T-helper 2 cell treated with Interferon-gamma antibody and Interleukin-4, amounts not matched to agents 5 μg/mL and 100 μg/mL, for 36 hours (primary cell): ENCODE measurements around the gene CLEC1A.

Source experiments
- DNase-seq: peaks from one replicate; pipeline ENCODE4 v3.0.0; 2021; ENCODE audit warnings: low spot score
- H3K27ac Mint-ChIP-seq: one replicate; pipeline ENCODE4 v1.8.0; 2021; ENCODE audit warnings: mild to moderate bottlenecking, mixed read lengths
- H3K27me3 Mint-ChIP-seq: one replicate; pipeline ENCODE4 v1.8.0; 2021; ENCODE audit warnings: low read depth, mixed read lengths
- H3K36me3 Mint-ChIP-seq: one replicate; pipeline ENCODE4 v1.8.0; 2021; ENCODE audit warnings: low read depth, mixed read lengths
- H3K4me1 Mint-ChIP-seq: one replicate; pipeline ENCODE4 v1.8.0; 2021; ENCODE audit warnings: low read depth, mixed read lengths
- H3K4me3 Mint-ChIP-seq: one replicate; pipeline ENCODE4 v1.8.0; 2022; ENCODE audit warnings: mild to moderate bottlenecking, moderate library complexity, mixed read lengths
- H3K9me3 Mint-ChIP-seq: one replicate; pipeline ENCODE4 v1.8.0; 2021; ENCODE audit warnings: mixed read lengths

The CLEC1A gene

DNA sequence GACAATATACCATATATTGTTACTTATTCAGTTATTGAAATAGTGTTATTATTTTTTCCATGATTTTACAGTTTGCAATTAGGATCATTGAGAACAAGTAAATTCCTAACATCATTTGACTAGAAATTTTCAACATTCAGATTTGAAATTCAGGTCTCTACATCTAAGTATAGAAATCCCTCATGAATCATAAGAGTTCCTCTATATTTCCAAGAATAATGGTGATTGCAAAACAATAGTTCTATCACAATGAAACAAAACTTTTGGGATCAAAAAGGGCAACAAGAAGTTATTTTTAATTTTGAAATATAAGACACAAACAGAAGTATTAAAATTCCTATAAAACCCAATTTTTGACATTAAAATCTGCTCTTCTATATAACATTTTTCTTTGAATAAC lies 10.8 kb downstream of the CLEC1A start:
- H3K27me3 Mint-ChIP-seq: peaks cover 21% of the 10 kb centered on the region
- H3K4me3 Mint-ChIP-seq: no peak overlapping the region
- no peak overlapping the region for H3K27ac Mint-ChIP-seq
- peaks cover under 1% of the 10 kb centered on the region for H3K9me3 Mint-ChIP-seq
- H3K4me1 Mint-ChIP-seq: peaks cover 3% of the 10 kb centered on the region
- no peaks in the 10 kb centered on the region for H3K36me3 Mint-ChIP-seq
- no peak for DNase-seq

DNA sequence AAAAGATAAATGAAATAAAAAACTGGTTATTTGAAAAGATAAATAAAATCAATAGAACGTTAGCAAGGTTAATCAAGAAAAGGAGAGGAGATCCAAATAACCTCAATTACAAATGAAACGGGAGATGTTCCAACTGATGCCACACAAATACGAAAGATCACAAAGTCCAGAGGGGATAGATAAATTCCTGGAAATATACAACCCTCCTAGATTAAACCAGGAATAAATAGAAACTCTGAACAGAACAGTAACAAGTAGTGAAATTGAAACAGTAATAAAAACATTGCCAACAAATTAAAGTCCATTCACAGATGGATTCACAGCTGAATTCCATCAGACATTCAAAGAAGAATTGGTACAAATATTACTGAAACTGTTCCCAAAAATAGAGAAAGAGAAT lies 12.4 kb downstream of the CLEC1A start:
- H3K4me1 Mint-ChIP-seq: peaks cover 3% of the 10 kb centered on the region
- peaks cover 21% of the 10 kb centered on the region for H3K27me3 Mint-ChIP-seq
- H3K27ac Mint-ChIP-seq: no peak overlapping the region
- DNase-seq: no peak
- peaks cover 3% of the 10 kb centered on the region for H3K9me3 Mint-ChIP-seq
- no peaks in the 10 kb centered on the region for H3K36me3 Mint-ChIP-seq
- H3K4me3 Mint-ChIP-seq: no peak overlapping the region

DNA sequence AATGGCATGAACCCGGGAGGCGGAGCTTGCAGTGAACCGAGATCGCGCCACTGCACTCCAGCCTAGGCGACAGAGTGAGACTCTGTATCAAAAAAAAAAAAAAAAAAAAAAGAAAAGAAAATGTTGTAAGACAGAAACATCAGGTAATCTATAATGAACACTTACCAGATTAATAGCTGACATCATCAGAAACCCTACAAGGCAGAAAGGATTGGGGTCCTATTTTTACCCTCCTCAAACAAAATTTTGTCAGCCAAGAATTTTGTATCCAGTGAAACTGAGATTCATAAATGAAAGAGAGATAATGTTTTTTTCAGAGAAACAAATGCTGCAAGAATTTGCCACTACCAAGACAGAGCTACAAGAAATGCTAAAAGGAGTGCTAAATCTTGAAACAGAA lies 14.1 kb downstream of the CLEC1A start:
- DNase-seq: no peak
- Mint-ChIP-seq H3K9me3 (peaks cover 3% of the 10 kb centered on the region), H3K36me3 (no peaks in the 10 kb centered on the region), H3K4me3 (no peak overlapping the region), H3K27ac (no peak overlapping the region), H3K27me3 (peaks cover 12% of the 10 kb centered on the region), H3K4me1 (no peaks in the 10 kb centered on the region)

DNA sequence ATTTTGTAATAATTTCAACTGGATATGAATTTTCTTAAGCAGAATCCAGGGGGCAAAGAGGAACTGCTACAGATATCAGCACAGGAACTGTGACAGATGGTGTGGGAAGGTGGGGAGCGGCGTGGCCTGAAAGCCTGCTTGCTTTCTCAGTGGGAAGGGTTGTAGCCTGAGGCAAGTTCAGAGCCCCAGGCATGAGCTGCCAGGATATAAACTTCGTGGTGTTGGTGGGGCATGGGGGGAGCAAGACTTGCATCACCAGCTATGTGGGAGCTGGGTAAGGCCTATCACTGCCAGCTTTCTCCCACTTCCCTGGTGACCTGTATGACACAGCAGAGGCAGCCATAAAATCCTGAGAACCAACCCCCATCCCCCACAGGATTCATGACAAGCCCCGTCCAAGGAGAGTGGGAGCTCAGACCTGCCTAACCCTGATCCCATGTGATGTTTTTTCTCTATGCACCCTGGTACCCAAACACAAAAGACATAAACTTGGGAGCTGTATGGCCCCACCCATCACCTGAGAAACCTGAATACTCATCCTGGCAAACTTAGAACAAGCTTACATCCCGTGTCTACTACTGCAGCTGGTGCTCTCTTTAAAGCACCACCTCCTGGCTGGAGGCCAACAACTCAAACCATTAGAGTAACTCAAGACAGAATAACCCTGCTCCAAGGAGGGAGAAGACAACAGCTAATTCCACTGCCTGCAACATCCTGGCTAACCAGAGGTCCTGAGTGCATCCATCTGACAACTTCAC lies 16.5 kb downstream of the CLEC1A start:
- Mint-ChIP-seq H3K4me3 (no peak overlapping the region), H3K27me3 (peaks cover 18% of the 10 kb centered on the region), H3K4me1 (no peaks in the 10 kb centered on the region), H3K27ac (no peak overlapping the region), H3K9me3 (peaks cover 3% of the 10 kb centered on the region), H3K36me3 (no peaks in the 10 kb centered on the region)
- DNase-seq: no peak

DNA sequence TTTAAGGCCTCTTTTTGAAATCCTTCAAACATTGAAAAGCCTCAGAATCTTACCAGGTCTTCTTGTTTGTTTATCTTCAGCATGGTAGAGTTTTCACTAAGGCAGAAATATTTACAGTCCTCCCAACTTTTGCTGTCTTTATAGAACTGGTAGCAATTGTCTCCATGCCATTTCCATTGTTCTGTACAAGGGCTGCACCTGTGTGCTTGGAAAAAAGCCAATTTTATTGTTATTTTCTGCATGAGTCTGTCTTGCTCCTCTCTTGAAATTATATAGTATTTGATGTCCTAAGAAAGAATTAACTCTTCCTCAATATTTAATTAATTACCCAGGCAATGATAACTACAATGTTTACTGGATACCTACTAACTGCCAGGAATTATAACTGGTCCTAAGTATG lies 23.3 kb downstream of the CLEC1A start:
- no peak overlapping the region for H3K27ac Mint-ChIP-seq
- H3K4me1 Mint-ChIP-seq: no peaks in the 10 kb centered on the region
- H3K4me3 Mint-ChIP-seq: no peak overlapping the region
- peaks cover 28% of the 10 kb centered on the region for H3K27me3 Mint-ChIP-seq
- no peak for DNase-seq
- H3K9me3 Mint-ChIP-seq: no peaks in the 10 kb centered on the region
- no peaks in the 10 kb centered on the region for H3K36me3 Mint-ChIP-seq

DNA sequence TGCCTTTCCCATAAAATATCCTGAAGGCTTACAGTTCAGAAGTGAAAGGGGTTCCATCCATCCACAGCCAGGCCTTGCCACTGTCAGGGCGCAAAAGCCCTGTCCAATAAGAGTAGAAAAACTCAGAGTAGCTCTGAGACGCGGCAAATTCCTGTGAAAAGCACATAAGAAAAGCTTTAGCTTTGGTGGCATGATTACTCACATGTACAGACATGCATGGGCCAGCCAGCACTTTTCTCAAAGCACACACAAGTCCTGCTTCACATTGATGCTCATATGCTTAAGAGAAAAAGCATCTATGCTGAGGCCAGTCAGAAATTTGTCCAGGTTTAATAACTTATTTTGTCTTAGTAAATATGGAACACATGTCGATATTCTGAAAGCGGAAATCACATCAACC lies 25.5 kb downstream of the CLEC1A start:
- Mint-ChIP-seq H3K36me3 (no peaks in the 10 kb centered on the region), H3K27me3 (peaks cover 36% of the 10 kb centered on the region), H3K4me3 (no peak overlapping the region), H3K27ac (no peak overlapping the region), H3K9me3 (no peaks in the 10 kb centered on the region), H3K4me1 (no peaks in the 10 kb centered on the region)
- DNase-seq: no peak

DNA sequence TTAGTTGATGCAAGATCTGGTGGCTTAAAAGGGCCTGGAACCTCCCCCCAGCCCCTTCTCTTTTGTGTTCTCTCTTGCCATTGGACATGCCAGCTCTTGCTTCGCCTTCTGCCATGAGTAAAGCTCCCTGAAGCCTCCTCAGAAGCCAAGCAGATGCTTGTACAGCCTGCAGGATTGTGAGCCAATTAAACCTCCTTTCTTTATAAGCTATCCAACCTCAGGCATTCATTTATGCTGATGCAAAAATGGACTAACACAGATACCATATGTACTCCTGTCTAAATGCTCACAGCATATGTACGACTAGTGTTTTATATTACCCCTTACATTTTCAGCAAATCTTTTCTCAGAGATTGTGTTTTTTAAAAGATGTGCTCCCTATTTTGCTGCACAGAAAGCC lies 26.7 kb downstream of the CLEC1A start:
- H3K4me1 Mint-ChIP-seq: peaks cover 3% of the 10 kb centered on the region
- no peaks in the 10 kb centered on the region for H3K36me3 Mint-ChIP-seq
- peaks cover 38% of the 10 kb centered on the region for H3K27me3 Mint-ChIP-seq
- DNase-seq: no peak
- H3K27ac Mint-ChIP-seq: no peak overlapping the region
- no peaks in the 10 kb centered on the region for H3K9me3 Mint-ChIP-seq
- no peak overlapping the region for H3K4me3 Mint-ChIP-seq

DNA sequence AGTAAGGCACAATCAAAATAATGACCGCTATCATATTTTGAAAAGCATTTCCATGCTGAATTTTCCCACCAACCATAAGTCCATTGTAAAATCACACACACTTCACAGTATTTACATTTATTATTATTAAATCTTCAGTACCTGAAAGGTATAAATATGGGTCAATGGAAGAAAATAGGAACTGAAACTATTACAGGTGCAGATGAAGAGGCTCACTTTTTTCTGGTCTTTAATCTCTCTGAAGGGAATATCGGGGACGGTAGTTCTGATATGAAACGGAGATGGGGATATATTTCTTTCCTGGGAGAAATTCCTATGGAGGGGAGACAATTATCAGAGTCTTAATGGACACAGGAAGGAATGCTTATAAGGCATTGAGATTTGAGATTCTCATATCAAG lies 28.4 kb downstream of the CLEC1A start:
- Mint-ChIP-seq H3K36me3 (no peaks in the 10 kb centered on the region), H3K9me3 (no peaks in the 10 kb centered on the region), H3K4me3 (no peak overlapping the region), H3K27ac (no peak overlapping the region), H3K4me1 (peaks cover 4% of the 10 kb centered on the region), H3K27me3 (peaks cover 44% of the 10 kb centered on the region)
- DNase-seq: no peak

DNA sequence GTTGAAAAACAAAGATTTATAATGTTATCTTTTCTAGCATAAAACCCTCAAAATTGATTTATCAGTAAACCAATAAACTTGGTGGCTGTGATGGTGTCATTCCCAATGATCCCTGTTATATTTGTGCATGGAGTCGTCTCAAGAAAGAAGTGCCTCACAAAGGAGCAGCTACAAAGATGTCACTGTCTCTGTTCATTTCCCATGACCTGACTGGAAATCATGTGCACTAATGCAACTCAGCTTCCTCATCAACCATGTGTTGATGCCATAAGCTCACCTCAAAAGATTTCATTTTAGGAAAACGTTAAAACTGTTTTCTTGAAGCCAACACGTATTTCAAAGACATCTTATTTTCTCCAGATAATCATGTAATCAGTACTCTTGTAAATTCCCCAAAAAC lies 28.8 kb downstream of the CLEC1A start:
- no peak overlapping the region for H3K27ac Mint-ChIP-seq
- H3K4me3 Mint-ChIP-seq: no peak overlapping the region
- H3K27me3 Mint-ChIP-seq: peaks cover 42% of the 10 kb centered on the region
- no peak for DNase-seq
- H3K36me3 Mint-ChIP-seq: no peaks in the 10 kb centered on the region
- peaks cover 8% of the 10 kb centered on the region for H3K4me1 Mint-ChIP-seq
- no peaks in the 10 kb centered on the region for H3K9me3 Mint-ChIP-seq

DNA sequence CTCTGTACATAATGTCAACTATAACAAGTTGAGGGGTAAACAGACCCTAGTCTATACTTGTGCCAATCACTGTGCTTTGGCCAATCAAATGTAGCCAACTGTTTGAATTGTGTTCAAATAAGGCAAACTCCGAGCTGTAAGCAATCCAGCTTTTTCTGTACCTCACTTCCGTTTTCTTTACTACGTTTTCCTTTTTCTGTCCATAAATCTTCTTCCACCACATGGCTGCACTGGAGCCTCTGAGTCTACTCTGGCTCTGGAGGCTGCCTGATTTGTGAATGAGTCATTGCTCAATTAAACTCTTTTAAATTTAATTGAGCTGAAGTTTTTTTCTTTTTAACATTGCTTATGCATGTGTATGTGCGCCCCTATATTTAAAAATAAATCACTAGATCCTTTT lies 29.7 kb downstream of the CLEC1A start:
- no peak overlapping the region for H3K27ac Mint-ChIP-seq
- DNase-seq: no peak

DNA sequence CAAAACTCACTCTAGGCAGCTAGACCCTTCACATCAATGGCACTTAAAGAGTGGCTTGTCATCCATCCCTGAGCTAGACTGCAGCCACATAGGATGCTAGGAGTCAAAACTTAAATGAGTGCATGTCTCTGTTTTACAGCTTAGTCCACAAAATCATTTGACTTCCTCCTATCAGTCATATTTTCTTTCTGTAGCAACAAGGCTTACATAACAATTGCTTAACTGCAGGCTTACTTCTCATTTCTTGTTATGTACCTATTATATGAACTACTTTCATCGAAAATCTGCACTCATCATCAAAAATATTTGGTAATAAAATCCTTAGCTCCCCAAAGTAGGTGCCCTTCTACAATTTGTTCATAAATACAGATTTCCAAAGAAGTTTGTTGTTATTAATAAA lies 30.1 kb downstream of the CLEC1A start:
- DNase-seq: no peak

More for the DNA sequence above, 29.7 kb downstream of the CLEC1A start:
- H3K4me1 Mint-ChIP-seq: peaks cover 9% of the 10 kb centered on the region
- H3K27me3 Mint-ChIP-seq: peaks cover 46% of the 10 kb centered on the region
- H3K36me3 Mint-ChIP-seq: no peaks in the 10 kb centered on the region
- H3K9me3 Mint-ChIP-seq: no peaks in the 10 kb centered on the region
- H3K4me3 Mint-ChIP-seq: no peak overlapping the region

DNA sequence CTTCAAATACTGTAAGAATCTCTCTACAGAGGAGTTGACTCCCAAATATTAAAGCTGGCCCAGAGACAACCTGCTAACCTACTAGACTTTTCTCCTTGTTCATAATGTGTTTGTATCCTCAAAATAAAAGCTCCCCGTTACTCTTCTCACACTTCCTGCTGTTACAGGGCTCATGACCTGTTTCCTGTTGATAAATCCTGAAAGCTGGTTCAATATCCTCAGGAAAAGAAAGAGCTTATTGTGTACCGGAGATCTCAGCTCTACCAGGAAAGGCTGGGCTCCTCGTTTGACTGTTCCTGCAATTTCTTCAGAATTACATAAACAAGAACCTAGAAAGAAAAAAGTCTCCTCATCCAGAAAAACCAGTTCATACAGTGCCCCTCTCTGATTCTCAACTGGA lies 30.8 kb downstream of the CLEC1A start:
- no peak for DNase-seq
- H3K27me3 Mint-ChIP-seq: peaks cover 46% of the 10 kb centered on the region
- peaks cover 9% of the 10 kb centered on the region for H3K4me1 Mint-ChIP-seq
- no peaks in the 10 kb centered on the region for H3K9me3 Mint-ChIP-seq
- no peak overlapping the region for H3K4me3 Mint-ChIP-seq
- H3K27ac Mint-ChIP-seq: no peak overlapping the region
- H3K36me3 Mint-ChIP-seq: no peaks in the 10 kb centered on the region

More for the DNA sequence above, 30.1 kb downstream of the CLEC1A start:
- no peak overlapping the region for H3K27ac Mint-ChIP-seq
- H3K4me3 Mint-ChIP-seq: no peak overlapping the region
- no peaks in the 10 kb centered on the region for H3K36me3 Mint-ChIP-seq
- peaks cover 9% of the 10 kb centered on the region for H3K4me1 Mint-ChIP-seq
- no peaks in the 10 kb centered on the region for H3K9me3 Mint-ChIP-seq
- peaks cover 46% of the 10 kb centered on the region for H3K27me3 Mint-ChIP-seq

DNA sequence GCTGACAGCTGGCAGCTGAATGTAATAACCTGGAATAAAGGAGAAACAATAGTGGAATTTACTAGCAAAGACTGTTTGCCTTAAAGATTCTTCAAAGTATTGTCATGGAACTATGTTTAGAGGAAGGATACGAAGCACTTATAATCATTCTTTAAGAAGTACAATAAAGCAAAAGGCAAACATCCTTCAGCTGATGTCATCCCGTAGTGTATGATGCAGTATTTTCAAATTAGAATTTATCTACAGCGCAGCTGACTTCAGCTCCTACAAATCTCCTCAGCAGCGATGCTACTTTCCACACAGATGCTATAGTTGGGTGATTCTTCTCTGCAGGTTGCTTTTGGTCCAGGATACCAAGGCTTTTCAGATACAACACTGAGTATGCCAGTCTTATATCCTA lies 31.5 kb downstream of the CLEC1A start:
- Mint-ChIP-seq H3K9me3 (no peaks in the 10 kb centered on the region), H3K27ac (no peak overlapping the region), H3K4me3 (no peak overlapping the region), H3K4me1 (peaks cover 9% of the 10 kb centered on the region), H3K36me3 (no peaks in the 10 kb centered on the region), H3K27me3 (peaks cover 48% of the 10 kb centered on the region)
- DNase-seq: no peak

DNA sequence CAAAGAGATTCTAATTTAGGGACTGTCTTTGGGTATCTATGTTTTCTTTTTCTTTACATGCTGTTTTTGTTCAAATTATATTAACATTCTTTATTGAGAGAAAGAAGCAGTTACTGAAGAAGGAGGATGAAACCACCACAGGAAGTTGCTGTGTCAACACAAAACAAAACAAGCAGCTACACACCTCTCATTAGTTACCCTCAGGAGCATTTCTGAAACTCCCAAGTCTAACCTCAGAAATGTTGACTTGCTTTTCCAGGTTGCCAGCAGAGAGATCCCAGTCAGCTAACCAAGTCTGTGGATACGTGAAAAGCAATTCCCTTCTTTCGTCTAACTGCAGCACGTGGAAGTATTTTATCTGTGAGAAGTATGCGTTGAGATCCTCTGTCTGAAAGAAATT lies 33.5 kb downstream of the CLEC1A start:
- Mint-ChIP-seq H3K36me3 (no peaks in the 10 kb centered on the region), H3K4me3 (no peak overlapping the region), H3K4me1 (peaks cover 9% of the 10 kb centered on the region), H3K9me3 (no peaks in the 10 kb centered on the region), H3K27ac (no peak overlapping the region), H3K27me3 (peaks cover 55% of the 10 kb centered on the region)
- DNase-seq: no peak

DNA sequence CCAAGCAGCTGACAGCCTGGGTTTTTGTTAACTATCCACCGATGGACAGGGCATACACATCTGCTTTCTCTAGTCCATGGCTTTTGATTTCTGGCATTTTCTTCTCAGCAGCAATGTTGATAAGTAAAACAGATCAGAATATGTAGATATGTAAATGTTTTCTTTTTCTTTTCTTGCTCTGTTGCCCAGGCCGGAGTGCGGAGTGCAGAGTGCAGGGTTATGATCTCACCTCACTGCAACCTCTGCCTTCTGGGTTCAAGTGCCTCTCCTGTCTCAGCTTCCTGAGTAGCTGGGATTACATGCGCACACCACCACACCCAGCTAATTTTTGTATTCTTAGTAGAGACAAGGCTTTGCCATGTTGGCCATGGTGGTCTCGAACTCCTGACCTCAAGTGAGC lies 40.4 kb downstream of the CLEC1A start:
- Mint-ChIP-seq H3K27ac (no peak overlapping the region), H3K27me3 (peaks cover 49% of the 10 kb centered on the region), H3K36me3 (no peaks in the 10 kb centered on the region), H3K9me3 (no peaks in the 10 kb centered on the region), H3K4me1 (no peaks in the 10 kb centered on the region), H3K4me3 (no peak overlapping the region)
- DNase-seq: no peak
